Ishikawa (cell line): ENCODE measurements around the gene IGF2BP3.

Source experiments
- EGR1 ChIP-seq: IDR thresholded peaks from 2 replicates; pipeline ENCODE4 v1.6.1; 2012
- TEAD4 ChIP-seq: IDR thresholded peaks from 2 replicates; pipeline ENCODE4 v1.6.1; 2012
- YY1 ChIP-seq: IDR thresholded peaks from 2 replicates; pipeline ENCODE4 v1.6.1; 2012; ENCODE audit warnings: low read depth
- TF ChIP-seq, protein P1 (sequence below): IDR thresholded peaks from 2 replicates; pipeline ENCODE4 v1.6.1; 2012

DNA sequence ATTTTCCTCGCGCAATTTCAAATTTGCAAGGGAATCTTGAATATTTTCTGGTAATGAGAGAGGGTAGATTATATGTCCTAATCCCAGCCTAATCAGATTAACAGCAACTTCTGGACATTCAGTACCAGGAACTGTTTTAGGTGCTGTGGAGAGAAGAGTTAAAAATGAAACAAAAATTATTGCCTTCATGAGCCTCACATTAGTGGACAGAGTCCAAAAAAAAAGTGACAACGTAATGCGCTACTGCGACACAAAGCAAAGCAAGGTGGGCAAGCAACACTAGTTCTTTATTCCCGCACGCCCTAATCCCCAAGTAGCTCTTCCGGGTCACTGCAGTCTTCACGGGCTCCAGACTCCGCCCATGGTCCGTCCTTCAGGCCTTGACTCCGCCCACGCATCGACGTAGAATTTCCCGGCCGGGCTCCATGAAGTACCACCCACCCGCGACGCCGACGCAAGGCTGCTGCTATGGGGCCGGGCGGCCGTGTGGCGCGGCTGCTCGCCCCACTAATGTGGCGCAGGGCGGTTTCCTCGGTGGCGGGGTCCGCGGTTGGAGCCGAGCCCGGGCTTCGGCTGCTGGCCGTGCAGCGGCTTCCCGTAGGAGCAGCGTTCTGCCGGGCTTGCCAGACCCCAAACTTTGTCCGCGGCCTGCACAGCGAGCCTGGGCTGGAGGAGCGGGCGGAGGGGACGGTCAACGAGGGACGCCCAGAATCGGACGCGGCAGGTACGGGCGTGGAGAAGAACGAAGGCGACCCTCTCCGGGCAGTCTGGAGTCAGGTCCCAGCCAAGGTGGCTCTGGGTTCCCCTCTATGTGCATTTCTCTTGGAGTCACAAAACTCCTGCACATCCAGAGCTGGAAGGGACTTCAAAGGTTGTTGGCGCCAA is 171.2 kb downstream of the IGF2BP3 start, which contains the start of gene MALSU1:
- TF ChIP-seq EGR1 (peak; percentile 62; the same call in 1 of the 2 replicates), YY1 (peak; percentile 81), TEAD4 (no peak)
- TF ChIP-seq, protein P1, sequence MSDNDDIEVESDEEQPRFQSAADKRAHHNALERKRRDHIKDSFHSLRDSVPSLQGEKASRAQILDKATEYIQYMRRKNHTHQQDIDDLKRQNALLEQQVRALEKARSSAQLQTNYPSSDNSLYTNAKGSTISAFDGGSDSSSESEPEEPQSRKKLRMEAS, result peak; percentile 76
